GM19025 (cell line): ENCODE data around the gene TRIO.
A peak's percentile ranks its signal among the peaks of the same experiment; 100 is the strongest.

Experiments
- ATAC-seq: cut with Tn5 transposase; IDR thresholded peaks from one replicate; pipeline ENCODE4 v1.9.1; 2021; ENCODE audit warnings: mild to moderate bottlenecking, low read depth, moderate library complexity; ENCODE audit not compliant: unreplicated experiment

The TRIO gene

GRCh38 chr5:14256026-14256690 lies 113.0 kb downstream of the TRIO start:
- no peak for ATAC-seq

- ATAC-seq = no peak
These were observed 113.7 kb downstream of the TRIO start for GRCh38 chr5:14256756-14257393.

GRCh38 chr5:14257995-14258403 lies 114.9 kb downstream of the TRIO start:
- peak; percentile 66 for ATAC-seq

GRCh38 chr5:14258840-14259239 lies 115.7 kb downstream of the TRIO start:
- peak; percentile 31 for ATAC-seq

- no peak for ATAC-seq
These were observed 117.5 kb downstream of the TRIO start for GRCh38 chr5:14260637-14261036.

GRCh38 chr5:14261235-14261634 lies 118.1 kb downstream of the TRIO start:
- no peak for ATAC-seq

GRCh38 chr5:14261856-14262611 lies 118.9 kb downstream of the TRIO start:
- no peak for ATAC-seq

GRCh38 chr5:14263113-14263512 lies 120.0 kb downstream of the TRIO start:
- ATAC-seq = no peak

GRCh38 chr5:14263699-14264098 lies 120.6 kb downstream of the TRIO start:
- no peak for ATAC-seq

- peak; percentile 78 for ATAC-seq
These were observed 121.6 kb downstream of the TRIO start for GRCh38 chr5:14264605-14265316.

GRCh38 chr5:14265570-14265969 lies 122.4 kb downstream of the TRIO start:
- ATAC-seq = no peak

- ATAC-seq = no peak
These were observed 123.0 kb downstream of the TRIO start for GRCh38 chr5:14266171-14266570.

GRCh38 chr5:14266686-14267085 lies 123.5 kb downstream of the TRIO start:
- ATAC-seq = no peak

GRCh38 chr5:14267166-14267838 lies 124.2 kb downstream of the TRIO start:
- ATAC-seq = no peak

- ATAC-seq = no peak
These were observed 125.0 kb downstream of the TRIO start for GRCh38 chr5:14267991-14268708.

- no peak for ATAC-seq
These were observed 125.6 kb downstream of the TRIO start for GRCh38 chr5:14268738-14269137.

GRCh38 chr5:14269395-14269794 lies 126.3 kb downstream of the TRIO start:
- no peak for ATAC-seq

GRCh38 chr5:14270209-14270702 lies 127.1 kb downstream of the TRIO start:
- no peak for ATAC-seq

- no peak for ATAC-seq
These were observed 129.5 kb downstream of the TRIO start for GRCh38 chr5:14272548-14273205.
